BLaER1 (cell line): ENCODE results near the gene ZNF112.
"Not testable (repeated sequence)": the region's sequence is repeated elsewhere in the genome, so short reads cannot be mapped to it uniquely, and the experiment has no call there.

Experiments
- H3K27ac ChIP-seq: shearing (Covaris generic); formaldehyde crosslinking; 2 replicates; pipeline ENCODE4 v1.8.1; 2022
- H3K27me3 ChIP-seq: shearing (Covaris generic); formaldehyde crosslinking; 2 replicates; pipeline ENCODE4 v1.8.1; 2022
- H3K36me3 ChIP-seq: shearing (Covaris generic); formaldehyde crosslinking; 2 replicates; pipeline ENCODE4 v1.8.1; 2022
- H3K4me1 ChIP-seq: shearing (Covaris generic); formaldehyde crosslinking; 2 replicates; pipeline ENCODE4 v1.8.1; 2022
- H3K4me2 ChIP-seq: shearing (Covaris generic); formaldehyde crosslinking; 2 replicates; pipeline ENCODE4 v1.8.1; 2022
- H3K4me3 ChIP-seq: shearing (Covaris generic); formaldehyde crosslinking; 2 replicates; pipeline ENCODE4 v1.8.1; 2022
- H3K9ac ChIP-seq: shearing (Covaris generic); formaldehyde crosslinking; 2 replicates; pipeline ENCODE4 v1.8.1; 2022
- H3K9me3 ChIP-seq: shearing (Covaris generic); formaldehyde crosslinking; 2 replicates; pipeline ENCODE4 v1.8.1; 2022
- H4K20me1 ChIP-seq: shearing (Covaris generic); formaldehyde crosslinking; 2 replicates; pipeline ENCODE4 v1.8.1; 2022
- Cebpa-rat ChIP-seq: shearing (Covaris generic); IDR thresholded peaks from 2 replicates; pipeline ENCODE4 v1.8.1; 2022

ZNF112 gene

GRCh38 chr19:44356383-44357111 is at the start of gene ZNF112:
Gene ZNF112, minus strand, starts transcription at chr19:44356680. Its CDS starts 16,141 bp downstream, at chr19:44340539.
- H4K20me1 ChIP-seq, result no peaks in the 10 kb centered on the region
- H3K4me1 ChIP-seq, result no peaks in the 10 kb centered on the region
- H3K27me3 ChIP-seq, result 0 out of 2 replicates have a peak, but pooled peaks cover 5% of the 10 kb centered on the region
- no peak within 1 kb of the TSS for H3K4me3 ChIP-seq
- peaks cover 20% of the 10 kb centered on the region for H3K9me3 ChIP-seq
- no peaks in the 10 kb centered on the region for H3K36me3 ChIP-seq
- H3K27ac ChIP-seq, result no peak within 1 kb of the TSS
- no peak within 1 kb of the TSS for H3K9ac ChIP-seq
- no peak within 1 kb of the TSS for H3K4me2 ChIP-seq
- TF ChIP-seq Cebpa-rat, result no peak

DNA sequence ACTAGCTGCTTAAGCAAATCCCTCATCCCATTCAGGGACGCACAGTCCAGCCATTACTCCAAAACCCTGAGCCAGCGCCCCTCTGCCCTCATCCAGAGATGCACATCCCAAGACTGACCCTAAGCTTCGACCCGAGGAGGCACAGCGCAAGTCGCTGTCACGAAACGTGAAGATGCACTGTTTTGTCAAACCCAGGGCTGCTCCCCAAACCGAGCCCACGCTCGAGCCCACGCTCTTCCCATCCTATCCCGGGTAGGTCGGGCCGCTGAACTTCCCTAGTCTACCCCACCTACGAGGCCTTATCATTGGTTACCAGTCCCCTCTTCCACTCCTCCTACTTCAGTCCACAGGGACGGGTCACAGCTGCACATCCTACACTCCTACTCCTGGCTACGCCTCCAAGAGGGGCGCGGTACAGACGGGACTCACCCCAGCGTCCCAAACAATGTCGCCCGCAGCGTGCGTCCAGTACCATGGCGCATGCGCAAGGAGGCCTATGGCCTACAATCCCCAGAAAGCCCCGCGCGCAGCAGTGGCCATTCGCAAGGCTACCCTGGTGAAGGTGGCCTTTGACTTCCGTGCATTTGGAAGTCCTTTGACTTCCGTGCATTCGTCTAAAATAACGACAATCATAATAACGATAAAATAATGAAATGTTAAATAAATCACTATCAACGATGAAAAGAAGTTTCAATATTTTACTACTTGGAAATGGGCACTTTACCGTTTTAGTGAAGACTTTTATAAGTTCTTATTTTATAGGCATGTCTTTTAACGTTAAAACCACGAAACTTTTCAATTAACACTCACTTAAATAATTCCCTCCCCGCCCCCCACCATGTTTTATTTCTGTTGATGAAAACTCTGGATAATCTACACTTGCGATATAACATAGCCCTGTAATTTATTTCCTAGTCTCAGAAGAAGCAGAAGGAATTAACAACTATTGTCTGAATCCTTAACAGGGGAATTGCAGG is 44.9 kb upstream of the ZNF112 start, which contains the start of gene ZNF285:
Gene ZNF285, minus strand, starts transcription at position 470 of the 977 bp plus-strand sequence. CDS start 4,395 bp downstream, outside the sequence.
- Histone ChIP-seq H3K36me3 (peaks cover 14% of the 10 kb centered on the region), H3K4me3 (peak within 1 kb of the TSS; percentile 74), H4K20me1 (no peaks in the 10 kb centered on the region), H3K4me1 (peaks cover 8% of the 10 kb centered on the region; the same call in 1 of the 2 replicates), H3K9me3 (peaks cover 56% of the 10 kb centered on the region), H3K27me3 (no peaks in the 10 kb centered on the region), H3K9ac (peak within 1 kb of the TSS; percentile 64), H3K4me2 (peak within 1 kb of the TSS; percentile 79), H3K27ac (peak within 1 kb of the TSS; percentile 46; the same call in 1 of the 2 replicates)
- no peak for TF ChIP-seq Cebpa-rat

DNA sequence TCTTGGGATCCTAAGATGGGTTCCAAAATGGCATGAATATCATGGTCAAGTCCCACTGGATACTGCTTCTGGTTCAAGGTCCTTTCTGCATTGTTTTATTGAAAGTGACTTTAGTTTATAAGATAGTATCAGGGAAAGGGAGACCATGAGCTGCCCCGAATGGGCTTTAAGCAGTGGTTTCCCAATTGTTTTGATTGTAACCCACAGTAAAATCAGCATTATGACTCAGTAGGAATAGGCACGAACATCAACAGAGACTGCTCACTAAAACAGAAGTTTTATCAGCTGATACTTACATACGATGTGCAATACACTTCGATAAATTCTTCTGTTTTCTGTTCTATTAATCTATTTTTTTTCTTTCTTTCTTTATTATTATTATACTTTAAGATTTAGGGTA is 32.8 kb upstream of the ZNF112 start:
- H3K9me3 ChIP-seq, result peaks cover 25% of the 10 kb centered on the region
- H3K4me2 ChIP-seq, H3K9ac ChIP-seq, H3K4me3 ChIP-seq, H3K27me3 ChIP-seq, H4K20me1 ChIP-seq, H3K4me1 ChIP-seq, H3K27ac ChIP-seq: not testable (repeated sequence)
- H3K36me3 ChIP-seq, result peaks cover 75% of the 10 kb centered on the region

DNA sequence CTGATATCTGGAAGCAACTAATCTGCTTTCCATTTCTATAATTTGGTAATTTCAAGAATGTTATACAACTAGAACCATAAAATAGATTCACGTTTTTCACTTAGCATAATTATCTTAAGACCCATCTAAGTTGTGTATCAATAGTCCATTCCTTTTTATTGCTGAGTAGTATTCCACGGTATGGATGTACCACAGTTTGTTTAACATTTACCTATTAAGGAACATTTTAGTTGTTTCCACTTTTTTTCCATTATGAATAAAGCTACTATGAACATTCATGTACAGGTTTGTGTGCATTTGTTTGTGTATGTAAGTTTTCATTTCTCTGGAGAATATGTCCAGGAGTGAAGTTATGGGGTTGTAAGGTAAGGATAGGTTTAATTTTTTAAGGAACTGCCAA is 18.3 kb upstream of the ZNF112 start:
- no peak overlapping the region for H3K4me3 ChIP-seq
- H3K9me3 ChIP-seq, result peaks cover 8% of the 10 kb centered on the region; the same call in 1 of the 2 replicates
- no peak overlapping the region for H3K4me2 ChIP-seq
- H3K4me1 ChIP-seq, result no peaks in the 10 kb centered on the region
- H4K20me1 ChIP-seq, result no peaks in the 10 kb centered on the region
- no peak overlapping the region for H3K27ac ChIP-seq
- no peak for TF ChIP-seq Cebpa-rat
- no peak overlapping the region for H3K9ac ChIP-seq
- no peaks in the 10 kb centered on the region for H3K27me3 ChIP-seq
- H3K36me3 ChIP-seq, result no peaks in the 10 kb centered on the region

DNA sequence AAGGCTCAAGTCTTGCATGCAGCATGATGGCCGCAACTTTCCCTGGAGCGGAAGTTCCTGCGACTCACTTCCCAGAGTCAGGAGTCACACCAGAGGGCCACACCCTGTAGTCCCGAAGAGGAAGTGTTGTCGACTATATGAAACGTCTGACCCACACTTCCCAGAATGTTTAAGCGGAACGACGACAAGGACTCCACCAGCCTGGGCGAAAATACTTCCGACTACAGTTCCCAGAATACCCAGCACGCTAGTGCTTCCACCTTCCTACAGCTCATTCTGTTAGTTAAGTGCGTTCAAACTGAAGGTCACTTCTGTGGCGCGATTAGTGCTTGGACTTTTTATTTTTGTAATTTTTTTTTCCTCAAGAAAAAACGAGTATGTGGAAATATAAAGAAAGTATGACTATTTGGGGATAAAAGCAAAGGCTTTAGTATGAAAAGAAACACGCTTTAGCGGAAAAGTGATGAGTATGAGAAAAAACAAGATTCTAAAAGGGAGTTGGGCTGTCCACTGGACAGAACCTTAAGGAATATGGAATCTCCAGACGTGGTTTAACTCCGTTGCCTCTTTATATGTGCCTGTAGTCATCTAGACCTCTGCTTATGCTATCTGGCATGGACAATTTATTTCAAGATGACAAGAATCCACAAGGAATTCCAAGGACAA is 15.5 kb upstream of the ZNF112 start:
- H3K9me3 ChIP-seq, result peaks cover 8% of the 10 kb centered on the region; the same call in 1 of the 2 replicates
- H3K4me3 ChIP-seq, result no peak overlapping the region
- H3K4me1 ChIP-seq, result no peaks in the 10 kb centered on the region
- no peak overlapping the region for H3K4me2 ChIP-seq
- no peaks in the 10 kb centered on the region for H4K20me1 ChIP-seq
- no peaks in the 10 kb centered on the region for H3K27me3 ChIP-seq
- no peak overlapping the region for H3K27ac ChIP-seq
- no peak for TF ChIP-seq Cebpa-rat
- no peaks in the 10 kb centered on the region for H3K36me3 ChIP-seq
- no peak overlapping the region for H3K9ac ChIP-seq

- H3K9ac ChIP-seq, result no peak overlapping the region
- no peaks in the 10 kb centered on the region for H4K20me1 ChIP-seq
- H3K4me2 ChIP-seq, result no peak overlapping the region
- no peak for TF ChIP-seq Cebpa-rat
- H3K27ac ChIP-seq, result no peak overlapping the region
- H3K9me3 ChIP-seq, result no peaks in the 10 kb centered on the region
- H3K36me3 ChIP-seq, result no peaks in the 10 kb centered on the region
- H3K4me1 ChIP-seq, result no peaks in the 10 kb centered on the region
- no peak overlapping the region for H3K4me3 ChIP-seq
- H3K27me3 ChIP-seq, result no peaks in the 10 kb centered on the region
Measured at GRCh38 chr19:44367024-44367423, 10.5 kb upstream of the ZNF112 start.

DNA sequence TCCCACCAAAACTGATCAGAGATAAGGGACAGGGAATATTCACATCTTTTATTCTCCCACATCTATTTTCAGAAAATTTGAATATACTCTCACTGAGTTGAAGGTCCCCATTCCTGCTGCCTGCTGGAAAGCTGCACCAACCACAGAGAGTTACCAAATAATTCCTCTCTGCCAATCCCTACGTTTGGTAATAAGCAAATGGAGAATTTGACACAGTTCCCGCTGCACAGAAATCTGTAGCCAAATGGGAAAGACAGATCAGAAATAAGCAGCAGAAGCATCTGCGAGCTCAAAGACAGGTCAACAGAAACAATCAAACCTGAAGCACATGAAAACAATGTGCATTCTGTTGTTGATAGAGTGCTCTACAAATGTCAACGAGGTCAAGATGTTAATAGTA is 9.9 kb downstream of the ZNF112 start:
- H3K9me3 ChIP-seq, result peaks cover 10% of the 10 kb centered on the region; the same call in 1 of the 2 replicates
- H3K4me2 ChIP-seq, result no peak overlapping the region
- H3K36me3 ChIP-seq, result no peaks in the 10 kb centered on the region
- no peak overlapping the region for H3K4me3 ChIP-seq
- H3K4me1 ChIP-seq, result peaks cover 12% of the 10 kb centered on the region; the same call in 1 of the 2 replicates
- no peak overlapping the region for H3K9ac ChIP-seq
- no peak overlapping the region for H3K27ac ChIP-seq
- TF ChIP-seq Cebpa-rat, result no peak
- H3K27me3 ChIP-seq, result no peaks in the 10 kb centered on the region
- no peaks in the 10 kb centered on the region for H4K20me1 ChIP-seq

DNA sequence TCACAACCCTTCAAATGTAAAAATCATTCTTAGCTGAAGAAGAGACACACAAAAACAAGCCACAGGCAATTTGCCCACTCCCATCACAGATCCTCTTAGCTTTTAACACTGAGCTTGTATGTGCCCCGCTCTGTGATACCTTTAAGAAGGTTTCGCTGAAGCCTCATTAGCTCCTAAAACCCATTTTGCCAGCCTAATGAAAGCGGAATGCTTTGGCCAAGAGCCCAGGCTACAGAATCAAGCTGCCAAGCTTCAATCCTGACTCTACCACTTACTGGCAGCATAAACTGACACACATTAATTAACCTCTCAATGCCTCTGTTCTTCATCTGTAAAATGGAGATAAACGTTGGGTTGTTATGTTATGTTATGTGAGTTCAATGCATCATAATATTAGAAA is 10.5 kb downstream of the ZNF112 start:
- no peak for TF ChIP-seq Cebpa-rat
- no peak overlapping the region for H3K27ac ChIP-seq
- H3K4me2 ChIP-seq, result no peak overlapping the region
- peaks cover 10% of the 10 kb centered on the region; the same call in 1 of the 2 replicates for H3K9me3 ChIP-seq
- no peaks in the 10 kb centered on the region for H4K20me1 ChIP-seq
- peaks cover 12% of the 10 kb centered on the region; the same call in 1 of the 2 replicates for H3K4me1 ChIP-seq
- no peak overlapping the region for H3K9ac ChIP-seq
- H3K4me3 ChIP-seq, result no peak overlapping the region
- H3K27me3 ChIP-seq, result no peaks in the 10 kb centered on the region
- no peaks in the 10 kb centered on the region for H3K36me3 ChIP-seq

- H3K4me2 ChIP-seq, result no peak overlapping the region
Measured at GRCh38 chr19:44344255-44344654, 12.2 kb downstream of the ZNF112 start.

More at GRCh38 chr19:44344255-44344654, 12.2 kb downstream of the ZNF112 start:
- no peak for TF ChIP-seq Cebpa-rat
- no peaks in the 10 kb centered on the region for H3K27me3 ChIP-seq
- no peak overlapping the region for H3K4me3 ChIP-seq
- H3K36me3 ChIP-seq, result no peaks in the 10 kb centered on the region
- no peaks in the 10 kb centered on the region for H4K20me1 ChIP-seq
- peaks cover 12% of the 10 kb centered on the region; the same call in 1 of the 2 replicates for H3K4me1 ChIP-seq
- H3K9ac ChIP-seq, result no peak overlapping the region
- H3K9me3 ChIP-seq, result peaks cover 10% of the 10 kb centered on the region
- H3K27ac ChIP-seq, result no peak overlapping the region
